ENCODE measurements around the gene ZNF141.

GRCh38 chr4:338759-339097 lies 1.1 kb downstream of the ZNF141 start:
- TF ChIP-seq, protein P1, sequence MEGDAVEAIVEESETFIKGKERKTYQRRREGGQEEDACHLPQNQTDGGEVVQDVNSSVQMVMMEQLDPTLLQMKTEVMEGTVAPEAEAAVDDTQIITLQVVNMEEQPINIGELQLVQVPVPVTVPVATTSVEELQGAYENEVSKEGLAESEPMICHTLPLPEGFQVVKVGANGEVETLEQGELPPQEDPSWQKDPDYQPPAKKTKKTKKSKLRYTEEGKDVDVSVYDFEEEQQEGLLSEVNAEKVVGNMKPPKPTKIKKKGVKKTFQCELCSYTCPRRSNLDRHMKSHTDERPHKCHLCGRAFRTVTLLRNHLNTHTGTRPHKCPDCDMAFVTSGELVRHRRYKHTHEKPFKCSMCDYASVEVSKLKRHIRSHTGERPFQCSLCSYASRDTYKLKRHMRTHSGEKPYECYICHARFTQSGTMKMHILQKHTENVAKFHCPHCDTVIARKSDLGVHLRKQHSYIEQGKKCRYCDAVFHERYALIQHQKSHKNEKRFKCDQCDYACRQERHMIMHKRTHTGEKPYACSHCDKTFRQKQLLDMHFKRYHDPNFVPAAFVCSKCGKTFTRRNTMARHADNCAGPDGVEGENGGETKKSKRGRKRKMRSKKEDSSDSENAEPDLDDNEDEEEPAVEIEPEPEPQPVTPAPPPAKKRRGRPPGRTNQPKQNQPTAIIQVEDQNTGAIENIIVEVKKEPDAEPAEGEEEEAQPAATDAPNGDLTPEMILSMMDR (conservative IDR thresholded peaks at IDR 0.05 in 1 of 2, IDR thresholded peaks at IDR 0.05 in 1 of 2; ENCODE audit: extremely low read depth in 1 of 2, insufficient read depth in 1 of 2, low read depth in 1 of 2, low read length in 2 of 2), result no peak
- TF ChIP-seq EZH2 (IDR thresholded peaks at IDR 0.05; ENCODE audit: borderline replicate concordance, low read length), result no peak
